Endodermal cell (in vitro differentiated cells): ENCODE results near the gene LIPC. TPM values are rescaled to one million over a fixed set of nuclear protein-coding genes. Genes with fewer than 3 reads are reported as not detected.

Experiments
- DNase-seq: peaks from one replicate; pipeline ENCODE4 v3.0.0-alpha.2; 2017
- H3K27ac ChIP-seq: 2 replicates; pipeline ENCODE4 v1.5.1; 2013; ENCODE audit warnings: mild to moderate bottlenecking, low read depth, low read length, moderate library complexity
- H3K27me3 ChIP-seq: 2 replicates; pipeline ENCODE4 v1.6.1; 2013; ENCODE audit warnings: mild to moderate bottlenecking, low read length, moderate library complexity; ENCODE audit not compliant: insufficient read depth, control insufficient read depth, poor library complexity, severe bottlenecking
- H3K36me3 ChIP-seq: 2 replicates; pipeline ENCODE4 v1.7.0; 2013; ENCODE audit warnings: mild to moderate bottlenecking, low read length, moderate library complexity; ENCODE audit not compliant: control insufficient read depth, insufficient read depth
- H3K4me1 ChIP-seq: one replicate; pipeline ENCODE4 v1.7.0; 2013; ENCODE audit warnings: low read length; ENCODE audit not compliant: control insufficient read depth, insufficient read depth
- H3K4me3 ChIP-seq: 2 replicates; pipeline ENCODE4 v1.5.1; 2013; ENCODE audit warnings: mild to moderate bottlenecking, low read length, moderate library complexity
- H3K9ac ChIP-seq: 2 replicates; pipeline ENCODE4 v1.6.1; 2013; ENCODE audit warnings: mild to moderate bottlenecking, low read length, moderate library complexity; ENCODE audit not compliant: poor library complexity, severe bottlenecking; ENCODE audit errors: extremely low read depth
- H3K9me3 ChIP-seq: 2 replicates; pipeline ENCODE4 v1.6.1; 2013; ENCODE audit warnings: mild to moderate bottlenecking, low read length, moderate library complexity; ENCODE audit not compliant: control insufficient read depth
- H3K27ac Mint-ChIP-seq: 2 replicates; pipeline ENCODE4 v1.8.0; 2020; ENCODE audit warnings: mixed read lengths
- H3K27me3 Mint-ChIP-seq: 2 replicates; pipeline ENCODE4 v1.8.0; 2021; ENCODE audit warnings: mild to moderate bottlenecking, mixed read lengths; ENCODE audit not compliant: insufficient read depth
- H3K36me3 Mint-ChIP-seq: 2 replicates; pipeline ENCODE4 v1.8.0; 2020; ENCODE audit warnings: low read depth, mixed read lengths
- H3K4me1 Mint-ChIP-seq: 2 replicates; pipeline ENCODE4 v1.8.0; 2020; ENCODE audit warnings: mixed read lengths
- H3K4me3 Mint-ChIP-seq: 2 replicates; pipeline ENCODE4 v1.8.0; 2020; ENCODE audit warnings: mild to moderate bottlenecking, moderate library complexity, mixed read lengths
- H3K9me3 Mint-ChIP-seq: 2 replicates; pipeline ENCODE4 v1.8.0; 2020; ENCODE audit warnings: mild to moderate bottlenecking, mixed read lengths
- CTCF ChIP-seq: fragments of 200-600 bp; sonication (generic); conservative IDR thresholded peaks from 2 replicates; pipeline ENCODE4 v1.5.0; 2021; ENCODE audit warnings: antibody characterized with exemption, mild to moderate bottlenecking
- WGBS, 2 experiments: methylation state at CpG; one replicate each; pipeline versions ENCODE4 v1.1.5 to v1.1.7; 2013; ENCODE audit warnings: missing lambda C conversion rate in 2 of 2, mixed read lengths in 1 of 2; ENCODE audit not compliant: insufficient coverage in 1 of 2, insufficient read length in 1 of 2; 5-methylcytosine and 5-hydroxymethylcytosine counted together
- total RNA-seq, 2 donors: library from RNA; stranded (reverse); fragmentation: NEBNext Ultra II Directional in 1 of 2; extraction: Animal tissue kit (Norgen Biotek cat#: 25700) in 1 of 2; gene quantifications; 2 replicates in 1 of 2; 3 replicates in 1 of 2; pipeline ENCODE4 v1.2.1, GENCODE V29; 2021

The LIPC gene
- total RNA-seq, 2 donors from 2014 or later = not detected

- no peaks in the 10 kb centered on the region for H3K36me3 ChIP-seq
- WGBS, 2 experiments = 82% methylated on average over 6 to 7 of the region's 7 CpGs
- Mint-ChIP-seq H3K4me1 (peaks cover 58% of the 10 kb centered on the region), H3K27ac (peak overlapping the region; percentile 86), H3K27me3 (no peaks in the 10 kb centered on the region), H3K36me3 (no peaks in the 10 kb centered on the region), H3K9me3 (no peaks in the 10 kb centered on the region), H3K4me3 (no peak overlapping the region)
- no peak overlapping the region for H3K9ac ChIP-seq
- no peak overlapping the region for H3K4me3 ChIP-seq
- peaks cover 22% of the 10 kb centered on the region for H3K4me1 ChIP-seq
- no peak for TF ChIP-seq CTCF
- no peaks in the 10 kb centered on the region for H3K27me3 ChIP-seq
- DNase-seq = peak; percentile 62
- H3K9me3 ChIP-seq = no peaks in the 10 kb centered on the region
- no peak overlapping the region for H3K27ac ChIP-seq
These were observed 12.3 kb downstream of the LIPC start for GRCh38 chr15:58444056-58444455.

GRCh38 chr15:58444658-58445332 is 13.0 kb downstream of the LIPC start:
- Histone ChIP-seq H3K4me3 (no peak overlapping the region), H3K27ac (no peak overlapping the region), H3K27me3 (no peaks in the 10 kb centered on the region), H3K9ac (no peak overlapping the region), H3K4me1 (peaks cover 17% of the 10 kb centered on the region), H3K36me3 (no peaks in the 10 kb centered on the region), H3K9me3 (no peaks in the 10 kb centered on the region)
- Mint-ChIP-seq H3K27me3 (no peaks in the 10 kb centered on the region), H3K36me3 (no peaks in the 10 kb centered on the region), H3K9me3 (no peaks in the 10 kb centered on the region), H3K4me1 (peaks cover 59% of the 10 kb centered on the region), H3K27ac (peak overlapping the region; percentile 20), H3K4me3 (no peak overlapping the region)
- WGBS, 2 experiments = 89% methylated on average over 9 to 11 of the region's 11 CpGs
- DNase-seq = no peak
- no peak for TF ChIP-seq CTCF

GRCh38 chr15:58445865-58446264 is 14.1 kb downstream of the LIPC start:
- Mint-ChIP-seq H3K4me3 (no peak overlapping the region), H3K4me1 (peaks cover 49% of the 10 kb centered on the region), H3K27ac (no peak overlapping the region), H3K9me3 (no peaks in the 10 kb centered on the region), H3K36me3 (no peaks in the 10 kb centered on the region), H3K27me3 (no peaks in the 10 kb centered on the region)
- Histone ChIP-seq H3K27me3 (no peaks in the 10 kb centered on the region), H3K4me3 (no peak overlapping the region), H3K36me3 (no peaks in the 10 kb centered on the region), H3K4me1 (peaks cover 11% of the 10 kb centered on the region), H3K9ac (no peak overlapping the region), H3K9me3 (no peaks in the 10 kb centered on the region), H3K27ac (no peak overlapping the region)
- 95 to 100% methylated on average over 5 of the region's 6 CpGs for WGBS, 2 experiments
- no peak for DNase-seq
- TF ChIP-seq CTCF = no peak
